GM12878 (cell line): ENCODE measurements around the gene LBHD1. TPM values are rescaled to one million over a fixed set of nuclear protein-coding genes. Genes with fewer than 3 reads are reported as not detected.

ENCODE experiments used
- BRCA1 ChIP-seq: IDR thresholded peaks from 2 replicates; pipeline ENCODE4 v1.6.1; 2011; ENCODE audit warnings: low read depth, low read length, improper control_type of control experiment
- CHD4 ChIP-seq: fragments of 200-600 bp; sonication (generic); IDR thresholded peaks from 2 replicates; pipeline ENCODE4 v1.6.1; 2016; ENCODE audit warnings: mild to moderate bottlenecking
- ESRRA ChIP-seq: IDR thresholded peaks from 2 replicates; pipeline ENCODE4 v1.6.1; 2012; ENCODE audit warnings: mild to moderate bottlenecking, low read length, improper control_type of control experiment
- FOS ChIP-seq: IDR thresholded peaks from 3 replicates; pipeline ENCODE4 v1.6.1; 2011; ENCODE audit warnings: borderline replicate concordance; ENCODE audit not compliant: insufficient read length; ENCODE audit errors: extremely low read depth
- JUND ChIP-seq: IDR thresholded peaks from 2 replicates; pipeline ENCODE4 v1.6.1; 2012; ENCODE audit warnings: low read depth, mild to moderate bottlenecking, low read length, improper control_type of control experiment, moderate library complexity
- KLF5 ChIP-seq: fragments of 450-650 bp; IDR thresholded peaks from 2 replicates; pipeline ENCODE4 v1.6.1; 2014; ENCODE audit warnings: mild to moderate bottlenecking; ENCODE audit not compliant: partially characterized antibody
- MEF2B ChIP-seq: fragments of 450-650 bp; IDR thresholded peaks from 2 replicates; pipeline ENCODE4 v1.6.1; 2018; ENCODE audit warnings: mild to moderate bottlenecking, moderate library complexity; ENCODE audit not compliant: partially characterized antibody, poor library complexity, severe bottlenecking
- MYC ChIP-seq: IDR thresholded peaks from 2 replicates; pipeline ENCODE4 v1.6.1; 2011; ENCODE audit warnings: mild to moderate bottlenecking, low read length, moderate library complexity, inconsistent platforms; ENCODE audit not compliant: insufficient read depth, insufficient replicate concordance, insufficient read length, severe bottlenecking
- NBN ChIP-seq: fragments of 450-650 bp; IDR thresholded peaks from 2 replicates; pipeline ENCODE4 v1.6.1; 2016
- NR2C1 ChIP-seq: fragments of 450-650 bp; IDR thresholded peaks from 2 replicates; pipeline ENCODE4 v1.6.1; 2017; ENCODE audit warnings: antibody characterized with exemption, mild to moderate bottlenecking, moderate library complexity
- PBX3 ChIP-seq: IDR thresholded peaks from 2 replicates; pipeline ENCODE4 v1.6.1; 2011; ENCODE audit warnings: mild to moderate bottlenecking, low read depth, low read length, moderate library complexity; ENCODE audit not compliant: insufficient replicate concordance
- POLR2AphosphoS5 ChIP-seq: IDR thresholded peaks from 2 replicates; pipeline ENCODE4 v1.6.1; 2011; ENCODE audit warnings: mild to moderate bottlenecking, low read length, inconsistent platforms
- RAD21 ChIP-seq: IDR thresholded peaks from 2 replicates; pipeline ENCODE4 v1.6.1; 2011; ENCODE audit warnings: mild to moderate bottlenecking, low read depth, low read length, moderate library complexity; ENCODE audit not compliant: insufficient read depth
- SP1 ChIP-seq: IDR thresholded peaks from one replicate; pipeline ENCODE4 v1.6.1; 2011; ENCODE audit warnings: low read depth, low read length
- SPI1 ChIP-seq: IDR thresholded peaks from 2 replicates; pipeline ENCODE4 v1.6.1; 2011; ENCODE audit warnings: low read depth, mild to moderate bottlenecking, low read length, moderate library complexity, borderline replicate concordance; ENCODE audit not compliant: insufficient read depth
- TARDBP ChIP-seq: IDR thresholded peaks from 2 replicates; pipeline ENCODE4 v1.6.1; 2016; ENCODE audit warnings: borderline replicate concordance
- TCF12 ChIP-seq: IDR thresholded peaks from 2 replicates; pipeline ENCODE4 v1.6.1; 2011; ENCODE audit warnings: low read depth, mild to moderate bottlenecking, low read length
- TCF3 ChIP-seq: IDR thresholded peaks from 2 replicates; pipeline ENCODE4 v1.6.1; 2012; ENCODE audit warnings: low read depth, mild to moderate bottlenecking, low read length, borderline replicate concordance; ENCODE audit not compliant: insufficient read depth
- TCF7 ChIP-seq: IDR thresholded peaks from 2 replicates; pipeline ENCODE4 v1.6.1; 2014; ENCODE audit warnings: antibody characterized with exemption, borderline replicate concordance
- USF1 ChIP-seq: IDR thresholded peaks from 2 replicates; pipeline ENCODE4 v1.6.1; 2011; ENCODE audit warnings: borderline replicate concordance, low read depth, mild to moderate bottlenecking, moderate library complexity, mixed read lengths, low read length; ENCODE audit not compliant: insufficient read depth; ENCODE audit errors: extremely low read length
- ZNF24 ChIP-seq: fragments of 450-650 bp; IDR thresholded peaks from 2 replicates; pipeline ENCODE4 v1.6.1; 2017; ENCODE audit warnings: antibody characterized with exemption, mild to moderate bottlenecking
- ZNF622 ChIP-seq: fragments of 450-650 bp; IDR thresholded peaks from 2 replicates; pipeline ENCODE4 v1.6.1; 2017; ENCODE audit warnings: mild to moderate bottlenecking, inconsistent platforms
- polyA plus RNA-seq, 11 experiments: library from polyadenylated mRNA; depleted of rRNA in 4 of 11; unstranded in 6 of 11; stranded (reverse) in 5 of 11; fragments of >200 nt; fragmentation: Nextera tagmentation in 4 of 11; fragmentation: Illumina TruSeq in 1 of 11; extraction: Ambion mirVana in 4 of 11; extraction: Trizol in 1 of 11; gene quantifications; 1 replicate in 1 of 11; 2 replicates in 10 of 11; pipeline versions ENCODE4 v1.2.1 to v1.2.3, GENCODE V29; 2011 to 2016; ENCODE audit warnings: inconsistent platforms in 2 of 11, missing spikeins in 2 of 11, low read depth in 1 of 11
- total RNA-seq, 4 experiments: library from RNA; depleted of rRNA in 3 of 4; stranded (reverse); fragments of >200 nt in 3 of 4; fragmentation: Illumina TruSeq in 1 of 4; extraction: Trizol in 1 of 4; gene quantifications; 2 replicates each; pipeline versions ENCODE4 v1.2.1 to v1.2.3, GENCODE V29; 2013 to 2021
- TF ChIP-seq, protein P1 (sequence below): IDR thresholded peaks from 2 replicates; pipeline ENCODE4 v1.6.1; 2012; ENCODE audit warnings: low read depth, low read length, improper control_type of control experiment
- TF ChIP-seq, protein P2 (sequence below): IDR thresholded peaks from 2 replicates; pipeline ENCODE4 v1.6.1; 2011; ENCODE audit warnings: low read depth, mild to moderate bottlenecking, low read length, moderate library complexity, borderline replicate concordance; ENCODE audit errors: extremely low read depth
- TF ChIP-seq, protein P3 (sequence below), 3 experiments: IDR thresholded peaks in 2 of 3; conservative IDR thresholded peaks in 1 of 3; 2 replicates each; pipeline ENCODE4 v1.5.1; 2011; ENCODE audit warnings: low read depth in 3 of 3, low read length in 3 of 3, mild to moderate bottlenecking in 3 of 3, control low read depth in 2 of 3, moderate library complexity in 2 of 3, inconsistent platforms in 1 of 3, mixed read lengths in 1 of 3; ENCODE audit not compliant: control insufficient read depth in 2 of 3, insufficient read depth in 1 of 3; ENCODE audit errors: extremely low read depth in 1 of 3

LBHD1 gene
- total and polyA plus RNA-seq, 10 of the 15 experiments (the other 5 are each of a cell fraction or from before 2014, with no cell fraction given): 0.79 to 12.0 (median 7.6) TPM

GRCh38 chr11:62621567-62622470, 50.2 kb downstream of the LBHD1 start, which contains the start of gene B3GAT3 (continued):
- TF ChIP-seq KLF5 (no peak), NR2C1 (peak; percentile 63), TCF7 (no peak), ZNF622 (no peak), CHD4 (no peak), FOS (no peak), SPI1 (0 out of 2 replicates have a peak, but pooled peaks have one; percentile 1), MYC (peak; percentile 44), ZNF24 (no peak), MEF2B (peak; percentile 29), TARDBP (no peak), TCF12 (peak; percentile 60; the same call in 1 of the 2 replicates), SP1 (peak; percentile 60), PBX3 (peak; percentile 43), POLR2AphosphoS5 (peak; percentile 74; the same call in 1 of the 2 replicates), ESRRA (no peak), TCF3 (peak; percentile 67; the same call in 1 of the 2 replicates), USF1 (peak; percentile 74), JUND (peak; percentile 86), RAD21 (no peak), NBN (peak; percentile 100), BRCA1 (peak; percentile 59)
- TF ChIP-seq, protein P1, sequence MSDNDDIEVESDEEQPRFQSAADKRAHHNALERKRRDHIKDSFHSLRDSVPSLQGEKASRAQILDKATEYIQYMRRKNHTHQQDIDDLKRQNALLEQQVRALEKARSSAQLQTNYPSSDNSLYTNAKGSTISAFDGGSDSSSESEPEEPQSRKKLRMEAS: peak; percentile 99
- TF ChIP-seq, protein P2, sequence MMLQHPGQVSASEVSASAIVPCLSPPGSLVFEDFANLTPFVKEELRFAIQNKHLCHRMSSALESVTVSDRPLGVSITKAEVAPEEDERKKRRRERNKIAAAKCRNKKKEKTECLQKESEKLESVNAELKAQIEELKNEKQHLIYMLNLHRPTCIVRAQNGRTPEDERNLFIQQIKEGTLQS: no peak
- TF ChIP-seq, protein P3, sequence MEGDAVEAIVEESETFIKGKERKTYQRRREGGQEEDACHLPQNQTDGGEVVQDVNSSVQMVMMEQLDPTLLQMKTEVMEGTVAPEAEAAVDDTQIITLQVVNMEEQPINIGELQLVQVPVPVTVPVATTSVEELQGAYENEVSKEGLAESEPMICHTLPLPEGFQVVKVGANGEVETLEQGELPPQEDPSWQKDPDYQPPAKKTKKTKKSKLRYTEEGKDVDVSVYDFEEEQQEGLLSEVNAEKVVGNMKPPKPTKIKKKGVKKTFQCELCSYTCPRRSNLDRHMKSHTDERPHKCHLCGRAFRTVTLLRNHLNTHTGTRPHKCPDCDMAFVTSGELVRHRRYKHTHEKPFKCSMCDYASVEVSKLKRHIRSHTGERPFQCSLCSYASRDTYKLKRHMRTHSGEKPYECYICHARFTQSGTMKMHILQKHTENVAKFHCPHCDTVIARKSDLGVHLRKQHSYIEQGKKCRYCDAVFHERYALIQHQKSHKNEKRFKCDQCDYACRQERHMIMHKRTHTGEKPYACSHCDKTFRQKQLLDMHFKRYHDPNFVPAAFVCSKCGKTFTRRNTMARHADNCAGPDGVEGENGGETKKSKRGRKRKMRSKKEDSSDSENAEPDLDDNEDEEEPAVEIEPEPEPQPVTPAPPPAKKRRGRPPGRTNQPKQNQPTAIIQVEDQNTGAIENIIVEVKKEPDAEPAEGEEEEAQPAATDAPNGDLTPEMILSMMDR (IDR thresholded peaks at IDR 0.05 in 2 of 3, conservative IDR thresholded peaks at IDR 0.05 in 1 of 3; ENCODE audit: control insufficient read depth in 2 of 3, extremely low read depth in 1 of 3, insufficient read depth in 1 of 3, low read depth in 3 of 3, low read length in 3 of 3): no peak
